ENCODE data around the gene LMBRD1.
"Not testable (repeated sequence)": the region's sequence is repeated elsewhere in the genome, so short reads cannot be mapped to it uniquely, and the experiment has no call there.

The LMBRD1 gene

GRCh38 chr6:69796073-69796641 is 653 bp downstream of the LMBRD1 start:
- DNase-seq: no peak

GRCh38 chr6:69795469-69796072 is 1.2 kb downstream of the LMBRD1 start:
- no peak for DNase-seq

GRCh38 chr6:69792292-69792691 is 4.5 kb downstream of the LMBRD1 start:
- DNase-seq: no peak

- no peak for DNase-seq
These were observed 5.7 kb downstream of the LMBRD1 start for GRCh38 chr6:69791065-69791471.

GRCh38 chr6:69790629-69791028 is 6.2 kb downstream of the LMBRD1 start:
- no peak for DNase-seq

GRCh38 chr6:69789578-69789977 is 7.2 kb downstream of the LMBRD1 start:
- DNase-seq: no peak

GRCh38 chr6:69787436-69787835 is 9.4 kb downstream of the LMBRD1 start:
- DNase-seq: not testable (repeated sequence)

- no peak for DNase-seq
These were observed 11.1 kb downstream of the LMBRD1 start for GRCh38 chr6:69785697-69786096.

GRCh38 chr6:69784595-69785377 is 12.0 kb downstream of the LMBRD1 start:
- DNase-seq: no peak

GRCh38 chr6:69783108-69783507 is 13.7 kb downstream of the LMBRD1 start:
- no peak for DNase-seq

- DNase-seq: no peak
These were observed 16.1 kb downstream of the LMBRD1 start for GRCh38 chr6:69780585-69781178.

- DNase-seq: no peak
These were observed 20.9 kb downstream of the LMBRD1 start for GRCh38 chr6:69775941-69776340.

- no peak for DNase-seq
These were observed 21.3 kb downstream of the LMBRD1 start for GRCh38 chr6:69775585-69775849.

- DNase-seq: no peak
These were observed 21.8 kb downstream of the LMBRD1 start for GRCh38 chr6:69774740-69775584.

GRCh38 chr6:69771158-69771906 is 25.5 kb downstream of the LMBRD1 start:
- DNase-seq: no peak

- DNase-seq: no peak
These were observed 28.1 kb downstream of the LMBRD1 start for GRCh38 chr6:69768664-69769063.

- DNase-seq: no peak
These were observed 33.0 kb downstream of the LMBRD1 start for GRCh38 chr6:69763763-69764162.

GRCh38 chr6:69761853-69762252 is 35.0 kb downstream of the LMBRD1 start:
- no peak for DNase-seq

GRCh38 chr6:69758214-69758613 is 38.6 kb downstream of the LMBRD1 start:
- DNase-seq: no peak

GRCh38 chr6:69756907-69757306 is 39.9 kb downstream of the LMBRD1 start:
- DNase-seq: no peak

GRCh38 chr6:69756366-69756765 is 40.4 kb downstream of the LMBRD1 start:
- DNase-seq: no peak

GRCh38 chr6:69735027-69735426 is 61.8 kb downstream of the LMBRD1 start:
- no peak for DNase-seq
